Natural killer cell (primary cell): Measurements from ENCODE around the gene YWHAG. TPM values are rescaled to one million over a fixed set of nuclear protein-coding genes. Genes with fewer than 3 reads are reported as not detected.
"Not testable (repeated sequence)": the region's sequence is repeated elsewhere in the genome, so short reads cannot be mapped to it uniquely, and the experiment has no call there.

ENCODE experiments used
- ATAC-seq, 3 donors: fragments of 150-1000 bp in 2 of 3; fragments of 200-7000 bp in 1 of 3; cut with Tn5 transposase; 1 replicate in 1 of 3; 2 replicates in 2 of 3; pipeline ENCODE4 v1.10.0; 2021; ENCODE audit warnings: mild to moderate bottlenecking in 2 of 3, moderate library complexity in 2 of 3
- DNase-seq, 2 donors: peaks; one replicate each; pipeline versions ENCODE4 v3.0.0 to v3.0.0-alpha.2; 2013 to 2021; ENCODE audit warnings: mixed read lengths in 1 of 2
- H3K27ac ChIP-seq: one replicate; pipeline ENCODE4 v1.5.1; 2013; ENCODE audit warnings: mild to moderate bottlenecking, low read length
- H3K27me3 ChIP-seq: one replicate; pipeline ENCODE4 v1.6.1; 2013; ENCODE audit warnings: low read length; ENCODE audit not compliant: control insufficient read depth, insufficient read depth
- H3K36me3 ChIP-seq: one replicate; pipeline ENCODE4 v1.6.1; 2013; ENCODE audit warnings: low read length; ENCODE audit not compliant: control insufficient read depth, insufficient read depth
- H3K4me1 ChIP-seq: one replicate; pipeline ENCODE4 v1.6.1; 2013; ENCODE audit warnings: low read length; ENCODE audit not compliant: control insufficient read depth, insufficient read depth
- H3K4me3 ChIP-seq: one replicate; pipeline ENCODE4 v1.5.1; 2013; ENCODE audit warnings: low read length
- H3K9me3 ChIP-seq: one replicate; pipeline ENCODE4 v1.6.1; 2013; ENCODE audit warnings: low read length; ENCODE audit not compliant: control insufficient read depth, insufficient read depth
- H3K27ac Mint-ChIP-seq, 2 donors: one replicate each; pipeline ENCODE4 v1.8.0; 2022; ENCODE audit warnings: mild to moderate bottlenecking in 2 of 2, mixed read lengths in 2 of 2, moderate library complexity in 1 of 2
- H3K27me3 Mint-ChIP-seq, 2 donors: one replicate each; pipeline ENCODE4 v1.8.0; 2022; ENCODE audit warnings: low read depth in 2 of 2, mixed read lengths in 2 of 2
- H3K36me3 Mint-ChIP-seq: one replicate; pipeline ENCODE4 v1.8.0; 2022; ENCODE audit warnings: mixed read lengths
- H3K4me1 Mint-ChIP-seq, 2 donors: one replicate each; pipeline ENCODE4 v1.8.0; 2022; ENCODE audit warnings: mixed read lengths in 2 of 2
- H3K4me3 Mint-ChIP-seq: one replicate; pipeline ENCODE4 v1.8.0; 2022; ENCODE audit warnings: mild to moderate bottlenecking, moderate library complexity, mixed read lengths
- H3K9me3 Mint-ChIP-seq, 2 donors: one replicate each; pipeline ENCODE4 v1.8.0; 2022; ENCODE audit warnings: mixed read lengths in 2 of 2
- CTCF ChIP-seq: fragments of 200-600 bp; IDR thresholded peaks from one replicate; pipeline ENCODE4 v1.8.0; 2022; ENCODE audit warnings: antibody characterized with exemption
- WGBS: methylation state at CpG from one replicate; pipeline ENCODE4 v1.1.7; 2013; ENCODE audit warnings: missing lambda C conversion rate; ENCODE audit not compliant: insufficient coverage; 5-methylcytosine and 5-hydroxymethylcytosine counted together
- intact Hi-C: fragments of 100-400 bp; cut with micrococcal nuclease; formaldehyde crosslinking; loops from one replicate; pipeline ENCODE4 v1.14.2; 2022
- total RNA-seq, 4 donors: library from RNA; stranded (reverse); fragments of 120-200 nt in 1 of 4; gene quantifications; one replicate each; pipeline versions ENCODE4 v1.2.3 to v1.2.4, GENCODE V29; 2013 to 2022

The YWHAG gene
- total RNA-seq, 3 donors from 2014 or later (not counting 1 experiment from before 2014, with no cell fraction given) = 21.4 to 28.9 (median 27.4) TPM

- Histone ChIP-seq H3K4me3 (peak overlapping the region; percentile 40), H3K27ac (no peak overlapping the region), H3K36me3 (no peaks in the 10 kb centered on the region), H3K27me3 (no peaks in the 10 kb centered on the region), H3K4me1 (peaks cover 28% of the 10 kb centered on the region), H3K9me3 (no peaks in the 10 kb centered on the region)
- H3K4me1 Mint-ChIP-seq = peaks cover 10 to 21% of the 10 kb centered on the region in 2 donors
- intact Hi-C loops = no loop called here
- 12% methylated on average over 43 of the region's 45 CpGs for WGBS
- no peaks in the 10 kb centered on the region for H3K36me3 Mint-ChIP-seq
- no peaks in the 10 kb centered on the region for H3K9me3 Mint-ChIP-seq
- peak overlapping the region in 1 of 2 donors; percentile 29 for H3K27ac Mint-ChIP-seq
- H3K4me3 Mint-ChIP-seq = peak overlapping the region; percentile 74
- TF ChIP-seq CTCF = no peak
- H3K27me3 Mint-ChIP-seq = no peaks in the 10 kb centered on the region
- DNase-seq (peak; percentile 71 to 86), ATAC-seq (peak; percentile 67 to 77 (median 74))
Measured at GRCh38 chr7:76397409-76398183, 38.8 kb upstream of the YWHAG start.

GRCh38 chr7:76396864-76397263 lies 38.1 kb upstream of the YWHAG start:
- Histone ChIP-seq H3K4me3 (peak overlapping the region; percentile 40), H3K27me3 (no peaks in the 10 kb centered on the region), H3K9me3 (no peaks in the 10 kb centered on the region), H3K4me1 (peaks cover 31% of the 10 kb centered on the region), H3K36me3 (no peaks in the 10 kb centered on the region), H3K27ac (no peak overlapping the region)
- ATAC-seq (no peak), DNase-seq (no peak)
- no peak overlapping the region for H3K27ac Mint-ChIP-seq
- no peaks in the 10 kb centered on the region for H3K27me3 Mint-ChIP-seq
- TF ChIP-seq CTCF = no peak
- H3K4me1 Mint-ChIP-seq = peaks cover 12 to 22% of the 10 kb centered on the region in 2 donors
- H3K9me3 Mint-ChIP-seq = no peaks in the 10 kb centered on the region
- WGBS = 82% methylated on average over 8 of the region's 8 CpGs
- H3K4me3 Mint-ChIP-seq = peak overlapping the region; percentile 71
- intact Hi-C loops = no loop called here
- no peaks in the 10 kb centered on the region for H3K36me3 Mint-ChIP-seq

- no peaks in the 10 kb centered on the region for H3K36me3 ChIP-seq
- ATAC-seq = no peak
- TF ChIP-seq CTCF = no peak
Measured at GRCh38 chr7:76395965-76396726, 37.4 kb upstream of the YWHAG start.

GRCh38 chr7:76395605-76395964 lies 36.8 kb upstream of the YWHAG start:
- peaks cover 12 to 22% of the 10 kb centered on the region in 2 donors for H3K4me1 Mint-ChIP-seq
- intact Hi-C loops, H3K27ac Mint-ChIP-seq, H3K36me3 Mint-ChIP-seq, H3K27me3 ChIP-seq, ATAC-seq, H3K4me3 Mint-ChIP-seq, DNase-seq, H3K27me3 Mint-ChIP-seq, H3K9me3 Mint-ChIP-seq, H3K36me3 ChIP-seq, H3K27ac ChIP-seq, H3K4me3 ChIP-seq, H3K9me3 ChIP-seq: not testable (repeated sequence)
- peaks cover 31% of the 10 kb centered on the region for H3K4me1 ChIP-seq
- WGBS = 94% methylated on average over 11 of the region's 11 CpGs

More at GRCh38 chr7:76395965-76396726, 37.4 kb upstream of the YWHAG start:
- no peaks in the 10 kb centered on the region for H3K36me3 Mint-ChIP-seq
- 88% methylated on average over 13 of the region's 13 CpGs for WGBS
- Histone ChIP-seq H3K4me3 (no peak overlapping the region), H3K4me1 (peaks cover 31% of the 10 kb centered on the region), H3K27me3 (no peaks in the 10 kb centered on the region), H3K27ac (no peak overlapping the region), H3K9me3 (no peaks in the 10 kb centered on the region)
- H3K4me3 Mint-ChIP-seq = no peak overlapping the region
- H3K27ac Mint-ChIP-seq = no peak overlapping the region
- H3K27me3 Mint-ChIP-seq = no peaks in the 10 kb centered on the region
- no peak for DNase-seq
- peaks cover 12 to 22% of the 10 kb centered on the region in 2 donors for H3K4me1 Mint-ChIP-seq
- H3K9me3 Mint-ChIP-seq = no peaks in the 10 kb centered on the region
- intact Hi-C loops = no loop called here
